Mesendoderm (in vitro differentiated cells): ENCODE measurements around the gene CAMP.

Experiments used
- DNase-seq: peaks from one replicate; pipeline ENCODE4 v3.0.0; 2013
- H2AK5ac ChIP-seq: 2 replicates; pipeline ENCODE4 v1.6.1; 2013; ENCODE audit warnings: low read length, inconsistent platforms
- H2BK120ac ChIP-seq: 2 replicates; pipeline ENCODE4 v1.6.1; 2013; ENCODE audit warnings: low read depth, mild to moderate bottlenecking, low read length, moderate library complexity, mixed read lengths
- H2BK15ac ChIP-seq: replicated peaks from 2 replicates; pipeline ENCODE4 v1.6.1; 2013; ENCODE audit warnings: low read depth, mild to moderate bottlenecking, moderate library complexity
- H2BK5ac ChIP-seq: 2 replicates; pipeline ENCODE4 v1.6.1; 2013; ENCODE audit warnings: low read length, inconsistent platforms
- H3K18ac ChIP-seq: 2 replicates; pipeline ENCODE4 v1.6.1; 2013; ENCODE audit warnings: mild to moderate bottlenecking, low read length, mixed read lengths
- H3K23ac ChIP-seq: one replicate; pipeline ENCODE4 v1.6.1; 2013; ENCODE audit warnings: low read length
- H3K27ac ChIP-seq: 2 replicates; pipeline ENCODE4 v1.5.1; 2013; ENCODE audit warnings: low read depth, mild to moderate bottlenecking, inconsistent platforms, low read length, moderate library complexity
- H3K27me3 ChIP-seq: 2 replicates; pipeline ENCODE4 v1.6.1; 2013; ENCODE audit warnings: low read length, control low read depth, mild to moderate bottlenecking, inconsistent platforms; ENCODE audit not compliant: insufficient read depth, poor library complexity
- H3K36me3 ChIP-seq: 2 replicates; pipeline ENCODE4 v1.6.1; 2013; ENCODE audit warnings: low read length, inconsistent platforms; ENCODE audit not compliant: control insufficient read depth, insufficient read depth
- H3K4ac ChIP-seq: one replicate; pipeline ENCODE4 v1.6.1; 2013; ENCODE audit warnings: low read depth, mild to moderate bottlenecking, low read length, moderate library complexity
- H3K4me1 ChIP-seq: 2 replicates; pipeline ENCODE4 v1.6.1; 2013; ENCODE audit warnings: low read depth, low read length, inconsistent platforms; ENCODE audit not compliant: control insufficient read depth
- H3K4me2 ChIP-seq: 2 replicates; pipeline ENCODE4 v1.6.1; 2013; ENCODE audit warnings: low read length
- H3K4me3 ChIP-seq: 2 replicates; pipeline ENCODE4 v1.5.1; 2013; ENCODE audit warnings: mild to moderate bottlenecking, low read length
- H3K56ac ChIP-seq: one replicate; pipeline ENCODE4 v1.6.1; 2013; ENCODE audit warnings: low read length
- H3K79me1 ChIP-seq: 2 replicates; pipeline ENCODE4 v1.6.1; 2013; ENCODE audit warnings: low read length, inconsistent platforms
- H3K79me2 ChIP-seq: 2 replicates; pipeline ENCODE4 v1.6.1; 2013; ENCODE audit warnings: mild to moderate bottlenecking, low read length; ENCODE audit not compliant: control insufficient read depth, insufficient read depth
- H3K9ac ChIP-seq: 2 replicates; pipeline ENCODE4 v1.6.1; 2013; ENCODE audit warnings: low read length, inconsistent platforms
- H4K5ac ChIP-seq: one replicate; pipeline ENCODE4 v1.6.1; 2013; ENCODE audit warnings: low read length
- H4K8ac ChIP-seq: one replicate; pipeline ENCODE4 v1.6.1; 2013; ENCODE audit warnings: low read depth, mild to moderate bottlenecking, control low read depth, low read length, moderate library complexity
- WGBS: extraction: QIAGEN DNeasy Blood & Tissue Kit; methylation state at CpG from one replicate; pipeline ENCODE4 v1.1.7; 2013; ENCODE audit warnings: low lambda C conversion rate, missing lambda C conversion rate; ENCODE audit not compliant: insufficient coverage; ENCODE audit errors: extremely low coverage; 5-methylcytosine and 5-hydroxymethylcytosine counted together

The CAMP gene

GRCh38 chr3:48245136-48245535 is 21.8 kb downstream of the CAMP start:
- Histone ChIP-seq H3K4me3 (no peak overlapping the region), H3K36me3 (peaks cover 5% of the 10 kb centered on the region), H3K27me3 (no peaks in the 10 kb centered on the region), H3K56ac (no peak overlapping the region), H3K79me1 (peaks cover 4% of the 10 kb centered on the region), H3K79me2 (peaks cover 63% of the 10 kb centered on the region), H3K9ac (no peak overlapping the region), H2AK5ac (no peak overlapping the region), H3K27ac (no peak overlapping the region), H2BK5ac (no peak overlapping the region), H2BK120ac (no peak overlapping the region), H4K8ac (no peak overlapping the region), H3K4ac (no peak overlapping the region), H3K18ac (no peak overlapping the region), H2BK15ac (no peak overlapping the region), H3K4me2 (no peak overlapping the region), H3K23ac (no peak overlapping the region), H4K5ac (no peak overlapping the region), H3K4me1 (peaks cover 5% of the 10 kb centered on the region)
- no peak for DNase-seq
- WGBS, result no CpG with 5 or more reads among the region's 7 CpGs

- peaks cover 5% of the 10 kb centered on the region for H3K36me3 ChIP-seq
- H3K4me1 ChIP-seq, result peaks cover 2% of the 10 kb centered on the region
Observed at GRCh38 chr3:48247401-48247811, 24.1 kb downstream of the CAMP start.

DNA sequence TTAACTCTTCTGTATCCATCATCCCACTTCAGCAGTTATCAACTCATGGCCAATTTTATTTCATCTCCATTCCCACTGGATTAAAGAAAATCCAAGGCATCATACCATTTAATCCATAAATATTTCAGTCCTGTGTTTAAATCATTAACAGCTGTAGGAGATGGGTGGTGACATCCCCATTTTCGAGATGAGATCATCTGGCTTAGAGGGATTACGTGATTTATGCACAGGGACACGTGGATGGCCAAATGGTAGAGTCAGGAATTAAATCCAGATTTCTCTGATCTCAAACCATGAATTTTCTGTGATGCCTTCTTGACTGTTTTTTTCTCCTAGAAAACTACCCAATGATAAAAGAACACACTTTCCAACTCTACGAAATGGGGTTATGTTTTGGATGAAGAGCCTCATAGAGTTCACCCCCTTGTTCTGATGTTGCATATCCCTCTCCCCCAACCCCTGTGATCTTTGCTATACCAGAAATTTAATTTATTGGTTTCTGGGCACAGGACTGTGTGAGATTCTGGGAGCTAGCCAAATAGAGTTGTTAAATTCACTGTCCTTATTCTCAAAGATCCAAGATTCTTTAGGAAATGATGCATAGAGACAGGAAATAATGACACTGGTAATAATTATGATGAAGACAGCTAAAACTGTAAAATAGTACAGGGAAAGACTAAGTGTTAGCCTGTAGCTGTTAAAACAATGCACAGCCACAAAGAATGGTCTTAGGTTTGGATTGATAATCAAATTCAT is 25.0 kb downstream of the CAMP start:
- peaks cover under 1% of the 10 kb centered on the region for H3K4me1 ChIP-seq
- no peak overlapping the region for H3K27ac ChIP-seq
- H3K36me3 ChIP-seq, result peaks cover 3% of the 10 kb centered on the region
- no peak overlapping the region for H2AK5ac ChIP-seq
- H3K79me2 ChIP-seq, result peaks cover 51% of the 10 kb centered on the region
- peaks cover 3% of the 10 kb centered on the region for H3K79me1 ChIP-seq
- DNase-seq, result no peak
- no peaks in the 10 kb centered on the region for H3K27me3 ChIP-seq
- no CpG with 5 or more reads among the region's 4 CpGs for WGBS
- no peak overlapping the region for H3K9ac ChIP-seq
- H2BK5ac ChIP-seq, result no peak overlapping the region
- no peak overlapping the region for H3K56ac ChIP-seq
- no peak overlapping the region for H4K5ac ChIP-seq
- H3K23ac ChIP-seq, result no peak overlapping the region
- no peak overlapping the region for H3K4me2 ChIP-seq
- H3K18ac ChIP-seq, result no peak overlapping the region
- H4K8ac ChIP-seq, result no peak overlapping the region
- no peak overlapping the region for H3K4ac ChIP-seq
- H3K4me3 ChIP-seq, result no peak overlapping the region
- H2BK120ac ChIP-seq, result no peak overlapping the region
- no peak overlapping the region for H2BK15ac ChIP-seq

More at GRCh38 chr3:48247401-48247811, 24.1 kb downstream of the CAMP start:
- WGBS, result no CpG with 5 or more reads among the region's 1 CpG
- H3K23ac ChIP-seq, result no peak overlapping the region
- no peak overlapping the region for H2BK5ac ChIP-seq
- H3K9ac ChIP-seq, result no peak overlapping the region
- H2BK120ac ChIP-seq, result no peak overlapping the region
- no peak overlapping the region for H4K8ac ChIP-seq
- DNase-seq, result peak; percentile 45
- H2AK5ac ChIP-seq, result no peak overlapping the region
- no peak overlapping the region for H3K4ac ChIP-seq
- H2BK15ac ChIP-seq, result no peak overlapping the region
- H3K79me1 ChIP-seq, result peaks cover 4% of the 10 kb centered on the region
- peaks cover 56% of the 10 kb centered on the region for H3K79me2 ChIP-seq
- H3K4me2 ChIP-seq, result no peak overlapping the region
- H3K56ac ChIP-seq, result peak overlapping the region; percentile 53
- no peaks in the 10 kb centered on the region for H3K27me3 ChIP-seq
- no peak overlapping the region for H4K5ac ChIP-seq
- no peak overlapping the region for H3K4me3 ChIP-seq
- no peak overlapping the region for H3K27ac ChIP-seq
- no peak overlapping the region for H3K18ac ChIP-seq

DNA sequence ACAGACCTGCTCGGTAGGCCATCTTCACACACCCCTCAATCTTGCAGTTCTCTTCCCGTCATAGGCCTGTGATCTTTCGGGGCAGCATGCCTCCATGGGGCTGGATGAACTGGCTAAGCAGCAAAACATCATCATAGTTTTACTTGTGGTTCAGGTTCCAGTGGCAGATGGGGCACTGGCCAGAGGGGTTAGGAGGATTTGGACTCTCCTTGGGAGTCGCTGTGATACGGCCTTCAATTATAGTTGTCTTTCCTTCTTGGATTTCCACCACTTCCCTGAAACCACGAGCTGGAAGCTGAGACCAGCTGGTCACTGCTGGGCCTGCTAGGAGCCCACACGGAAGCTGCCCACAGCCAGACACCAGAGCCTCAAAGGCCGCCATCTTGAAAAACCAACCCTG is 33.3 kb downstream of the CAMP start:
- H3K23ac ChIP-seq, result no peak overlapping the region
- H3K27me3 ChIP-seq, result no peaks in the 10 kb centered on the region
- no peak overlapping the region for H3K18ac ChIP-seq
- no peak overlapping the region for H2BK15ac ChIP-seq
- no peak overlapping the region for H4K8ac ChIP-seq
- no peak overlapping the region for H3K4me3 ChIP-seq
- H2BK120ac ChIP-seq, result no peak overlapping the region
- H3K9ac ChIP-seq, result no peak overlapping the region
- peaks cover 7% of the 10 kb centered on the region for H3K36me3 ChIP-seq
- H3K56ac ChIP-seq, result no peak overlapping the region
- peaks cover 36% of the 10 kb centered on the region for H3K79me2 ChIP-seq
- H3K4ac ChIP-seq, result no peak overlapping the region
- H3K79me1 ChIP-seq, result peaks cover 14% of the 10 kb centered on the region
- no peak overlapping the region for H4K5ac ChIP-seq
- WGBS, result no CpG with 5 or more reads among the region's 8 CpGs
- H3K4me2 ChIP-seq, result no peak overlapping the region
- no peak overlapping the region for H2BK5ac ChIP-seq
- no peak overlapping the region for H2AK5ac ChIP-seq
- DNase-seq, result no peak
- no peaks in the 10 kb centered on the region for H3K4me1 ChIP-seq
- H3K27ac ChIP-seq, result no peak overlapping the region

DNA sequence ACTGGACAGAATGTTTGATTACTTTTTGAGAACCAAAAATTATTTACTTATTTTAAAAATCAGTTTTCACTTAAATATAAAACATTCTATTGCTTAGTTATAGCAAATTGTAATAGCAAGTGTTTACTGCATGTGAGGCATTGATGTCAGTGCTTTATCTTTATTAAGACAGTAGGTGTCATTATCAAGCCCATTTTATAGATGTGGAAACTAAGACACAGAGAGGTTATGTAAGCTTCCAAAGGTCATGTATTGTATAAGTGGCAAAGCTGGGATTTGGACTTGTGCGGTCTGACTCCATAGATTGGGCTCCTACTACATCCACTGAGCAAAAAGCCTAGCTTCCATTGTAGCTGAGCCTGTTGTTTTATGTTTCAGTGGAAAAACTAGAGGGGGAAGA is 35.2 kb downstream of the CAMP start:
- Histone ChIP-seq H3K4me3 (no peak overlapping the region), H3K36me3 (peaks cover 9% of the 10 kb centered on the region)

GRCh38 chr3:48267782-48268181 is 44.5 kb downstream of the CAMP start:
- Histone ChIP-seq H3K36me3 (peaks cover 28% of the 10 kb centered on the region), H4K8ac (no peak overlapping the region), H2BK5ac (no peak overlapping the region), H3K27me3 (no peaks in the 10 kb centered on the region), H2BK120ac (no peak overlapping the region), H3K9ac (no peak overlapping the region), H3K23ac (no peak overlapping the region), H3K18ac (no peak overlapping the region), H2AK5ac (no peak overlapping the region), H3K56ac (no peak overlapping the region), H3K4me2 (no peak overlapping the region), H3K27ac (no peak overlapping the region), H3K4ac (no peak overlapping the region), H4K5ac (no peak overlapping the region), H3K4me3 (no peak overlapping the region), H2BK15ac (no peak overlapping the region), H3K4me1 (no peaks in the 10 kb centered on the region), H3K79me2 (peaks cover under 1% of the 10 kb centered on the region), H3K79me1 (peaks cover under 1% of the 10 kb centered on the region)
- WGBS, result no CpG with 5 or more reads among the region's 2 CpGs
- DNase-seq, result no peak

More for the DNA sequence above, 35.2 kb downstream of the CAMP start:
- H2BK120ac ChIP-seq, result no peak overlapping the region
- H4K8ac ChIP-seq, result no peak overlapping the region
- DNase-seq, result no peak
- H3K18ac ChIP-seq, result no peak overlapping the region
- no peak overlapping the region for H2BK5ac ChIP-seq
- no peak overlapping the region for H3K56ac ChIP-seq
- no peak overlapping the region for H3K4ac ChIP-seq
- no CpG with 5 or more reads among the region's 1 CpG for WGBS
- no peak overlapping the region for H3K4me2 ChIP-seq
- peaks cover 31% of the 10 kb centered on the region for H3K79me2 ChIP-seq
- H4K5ac ChIP-seq, result no peak overlapping the region
- no peaks in the 10 kb centered on the region for H3K4me1 ChIP-seq
- H3K79me1 ChIP-seq, result peaks cover 15% of the 10 kb centered on the region
- no peaks in the 10 kb centered on the region for H3K27me3 ChIP-seq
- no peak overlapping the region for H3K9ac ChIP-seq
- no peak overlapping the region for H2BK15ac ChIP-seq
- H3K23ac ChIP-seq, result no peak overlapping the region
- no peak overlapping the region for H2AK5ac ChIP-seq
- H3K27ac ChIP-seq, result no peak overlapping the region
